ENCODE results near the gene COL21A1.

Gene COL21A1

GRCh38 chr6:56102216-56102615, 145.2 kb downstream of the COL21A1 start:
- DNase-seq = no peak

GRCh38 chr6:56101141-56101553, 146.2 kb downstream of the COL21A1 start:
- peak; percentile 1 for DNase-seq

DNA sequence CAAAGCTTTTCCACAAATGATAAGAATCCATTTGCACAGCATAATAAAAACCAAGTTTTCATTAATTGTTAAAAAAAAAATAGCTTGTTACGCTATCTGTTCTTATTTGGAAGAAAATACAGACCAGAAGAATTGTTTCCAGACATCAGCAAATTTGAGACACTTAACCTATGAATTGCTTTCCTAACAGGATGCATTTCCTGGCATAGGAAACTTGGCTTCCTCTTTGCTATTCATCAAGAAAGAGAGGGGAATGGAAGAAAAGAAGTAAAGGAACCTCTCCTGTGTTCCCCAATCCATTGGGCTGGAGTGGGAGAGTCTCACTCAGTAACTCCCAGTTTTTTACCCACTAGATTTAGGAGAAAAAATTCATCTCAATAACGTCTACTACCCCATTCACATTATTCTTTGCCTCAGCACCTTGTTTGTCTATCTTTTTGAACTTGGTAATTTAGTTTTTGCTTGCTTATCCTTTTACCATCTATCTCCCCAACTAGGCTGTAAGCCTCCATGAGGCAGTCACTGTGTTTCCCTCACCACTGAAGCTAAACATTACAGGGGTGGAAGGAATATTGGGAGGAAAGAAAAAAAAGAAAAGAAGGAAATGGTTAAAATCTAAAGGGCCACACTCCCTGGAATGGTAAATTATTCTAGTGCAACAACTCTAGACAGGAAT, 150.3 kb downstream of the COL21A1 start:
- no peak for DNase-seq

GRCh38 chr6:56096541-56096940, 150.8 kb downstream of the COL21A1 start:
- DNase-seq = no peak

DNA sequence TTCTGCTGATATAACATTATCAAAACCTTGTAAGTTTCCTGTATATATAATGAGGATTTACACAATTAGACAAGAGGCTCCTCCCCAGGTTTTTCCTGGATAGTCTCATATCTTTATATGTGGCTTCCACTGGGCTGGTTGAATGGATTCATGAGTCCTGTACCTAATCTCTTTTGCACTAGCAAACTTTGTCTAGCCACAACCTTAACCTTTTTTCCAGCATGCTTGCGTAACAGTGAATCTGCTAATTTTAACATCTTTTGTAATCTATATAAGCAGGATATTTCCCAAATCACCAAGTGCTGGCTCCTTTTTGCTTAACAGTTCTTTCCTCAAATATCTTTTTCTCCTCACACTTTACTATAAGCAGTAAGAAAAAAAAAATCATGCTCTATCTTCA, 153.6 kb downstream of the COL21A1 start:
- no peak for DNase-seq

- no peak for DNase-seq
Observed at GRCh38 chr6:56091159-56091869, 156.1 kb downstream of the COL21A1 start.

DNA sequence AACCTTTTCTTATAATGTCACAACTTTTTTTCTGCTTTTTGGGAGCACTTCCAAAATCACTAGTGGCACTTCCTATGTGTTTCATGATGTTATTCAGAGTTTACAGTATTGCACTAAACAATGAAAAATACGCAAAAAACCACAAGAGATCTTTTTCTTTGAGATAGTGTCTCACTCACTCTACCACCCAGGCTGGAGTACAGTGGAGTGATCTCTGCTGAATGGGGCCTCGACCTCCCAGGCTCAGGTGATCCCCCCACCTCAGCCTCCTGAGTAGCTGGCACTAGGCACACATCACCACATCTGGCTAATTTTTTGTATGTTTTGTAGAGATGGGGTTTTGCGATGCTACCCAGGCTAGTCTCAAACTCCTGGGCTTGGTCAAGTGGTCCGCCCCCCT, 158.7 kb downstream of the COL21A1 start:
- DNase-seq = no peak

GRCh38 chr6:56087421-56087820, 160.0 kb downstream of the COL21A1 start:
- no peak for DNase-seq

GRCh38 chr6:56079751-56080540, 167.4 kb downstream of the COL21A1 start:
- DNase-seq = no peak

GRCh38 chr6:56076033-56076432, 171.3 kb downstream of the COL21A1 start:
- no peak for DNase-seq

GRCh38 chr6:56073761-56074160, 173.6 kb downstream of the COL21A1 start:
- DNase-seq = no peak

- DNase-seq = no peak
Observed at GRCh38 chr6:56073315-56073714, 174.1 kb downstream of the COL21A1 start.

DNA sequence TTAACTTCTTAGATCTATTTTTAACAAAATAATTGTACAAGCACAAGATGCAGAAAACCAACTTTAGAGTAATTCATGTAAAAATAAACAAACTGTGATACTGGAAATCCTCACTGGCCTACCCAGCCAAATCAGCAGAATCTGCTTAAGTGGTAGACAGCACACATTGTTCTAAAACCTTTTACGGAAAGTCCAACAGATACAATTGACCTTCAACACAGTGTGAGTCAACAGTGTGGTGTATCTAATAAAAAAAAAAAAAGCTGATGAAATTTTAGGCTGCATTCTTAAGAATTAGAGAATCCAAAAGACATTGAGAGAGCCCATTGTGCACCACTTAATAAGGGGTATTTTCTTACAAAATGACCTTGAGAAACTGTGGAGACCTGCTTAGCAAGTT, 174.5 kb downstream of the COL21A1 start:
- DNase-seq = no peak

GRCh38 chr6:56065408-56065807, 182.0 kb downstream of the COL21A1 start:
- DNase-seq = no peak

DNA sequence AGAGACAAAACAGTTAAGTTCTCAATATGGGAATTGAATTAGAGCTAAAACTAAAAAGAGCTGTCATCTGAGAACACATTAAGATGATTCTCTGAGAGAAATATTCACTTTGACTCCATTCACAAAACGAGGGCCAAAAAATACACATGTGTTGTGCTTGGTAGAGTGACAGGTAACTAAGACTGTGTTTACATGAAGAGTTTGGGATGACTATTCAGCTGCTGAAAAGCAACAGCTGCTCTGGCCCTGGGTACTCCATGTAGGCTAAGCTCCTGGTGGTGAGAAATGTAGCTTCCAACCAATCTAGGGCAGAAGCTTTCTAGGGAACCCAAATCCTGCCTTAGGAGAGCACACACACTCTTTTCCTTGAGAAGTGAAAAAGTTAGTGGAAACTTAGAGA, 184.5 kb downstream of the COL21A1 start:
- no peak for DNase-seq

DNA sequence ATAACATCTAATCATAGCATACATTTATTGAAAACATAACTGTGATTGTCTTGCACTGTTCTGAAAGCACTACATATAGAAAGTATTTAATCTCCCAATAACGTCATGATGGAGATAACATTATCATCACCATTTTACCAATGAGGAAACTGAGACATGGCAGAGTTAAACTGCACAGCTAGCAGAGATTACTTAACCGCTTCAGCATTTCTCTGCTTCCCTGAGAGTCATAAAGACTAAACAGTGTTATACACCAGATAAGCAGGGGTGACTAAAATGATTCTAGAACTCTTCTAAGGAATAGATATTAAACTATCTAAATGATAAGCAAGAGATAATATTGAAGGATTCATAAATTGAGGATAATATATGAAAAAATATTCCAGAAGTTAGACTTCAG, 188.7 kb downstream of the COL21A1 start:
- DNase-seq = no peak

DNA sequence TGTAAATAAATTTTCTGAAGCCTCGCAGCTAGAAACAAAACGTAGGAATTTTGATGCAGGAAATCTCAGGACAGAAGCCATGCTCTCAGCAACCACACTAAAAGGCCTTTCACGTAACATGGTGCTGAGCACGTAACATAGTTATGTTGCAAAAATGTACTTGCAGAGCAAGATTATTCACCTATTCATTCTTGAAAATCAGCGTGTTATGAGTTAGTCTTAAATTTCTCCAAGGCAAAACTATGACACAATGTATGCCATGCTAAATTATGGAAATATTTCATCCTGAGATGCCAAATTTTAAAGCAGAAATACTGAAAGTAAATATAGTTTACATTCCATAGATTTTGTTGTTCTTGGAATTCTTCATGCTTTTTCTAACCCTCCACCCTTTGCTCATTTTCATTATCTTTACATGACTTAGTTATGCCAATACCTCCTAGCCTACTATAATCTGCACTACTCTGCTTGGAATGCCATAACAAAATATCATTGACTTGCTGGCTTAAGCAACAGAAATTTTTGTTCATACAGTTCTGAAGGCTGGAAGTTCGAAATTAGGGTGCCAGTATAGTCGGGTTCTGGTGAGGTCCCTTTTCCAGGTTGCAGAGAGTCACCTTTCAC, 192.2 kb downstream of the COL21A1 start:
- no peak for DNase-seq

DNA sequence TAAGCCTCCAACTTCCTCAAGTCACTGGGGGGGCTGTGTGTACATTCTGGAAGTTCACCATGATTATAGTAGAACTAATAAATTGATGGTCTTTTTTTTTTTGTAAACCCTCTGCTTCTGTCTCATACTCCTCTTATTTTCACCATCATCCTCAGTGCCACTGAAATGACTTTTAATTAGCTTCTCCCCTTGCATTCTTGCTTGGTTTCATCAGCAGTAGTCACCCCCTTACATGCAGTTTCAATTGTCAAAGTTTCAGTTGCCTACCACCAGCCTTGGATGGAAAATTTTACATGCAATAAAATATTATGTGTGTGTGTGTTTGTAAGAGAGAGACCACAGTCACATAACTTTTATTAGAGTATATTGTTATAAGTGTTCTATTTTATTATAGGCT, 196.2 kb downstream of the COL21A1 start:
- DNase-seq = no peak

- no peak for DNase-seq
Observed at GRCh38 chr6:56050530-56051201, 196.7 kb downstream of the COL21A1 start.

DNA sequence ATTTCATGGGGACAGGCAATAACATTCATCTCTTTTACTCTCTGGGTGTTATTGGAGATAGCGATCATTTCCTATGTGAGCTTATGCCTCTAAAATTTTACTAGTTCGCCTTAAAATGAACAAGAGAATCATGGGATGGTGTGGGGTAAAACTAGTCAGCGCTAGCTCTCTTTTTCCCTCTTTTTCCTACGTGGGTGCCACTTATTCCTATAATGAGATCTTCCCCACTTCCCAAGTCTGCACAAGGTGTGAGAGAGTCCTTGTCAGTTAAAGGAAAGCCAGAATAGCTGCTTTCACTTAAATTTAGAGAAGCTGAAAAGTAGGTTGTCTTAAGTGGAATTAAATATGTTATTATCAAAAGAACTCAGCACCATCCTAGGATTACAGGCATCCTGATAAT, 198.8 kb downstream of the COL21A1 start:
- DNase-seq = no peak

DNA sequence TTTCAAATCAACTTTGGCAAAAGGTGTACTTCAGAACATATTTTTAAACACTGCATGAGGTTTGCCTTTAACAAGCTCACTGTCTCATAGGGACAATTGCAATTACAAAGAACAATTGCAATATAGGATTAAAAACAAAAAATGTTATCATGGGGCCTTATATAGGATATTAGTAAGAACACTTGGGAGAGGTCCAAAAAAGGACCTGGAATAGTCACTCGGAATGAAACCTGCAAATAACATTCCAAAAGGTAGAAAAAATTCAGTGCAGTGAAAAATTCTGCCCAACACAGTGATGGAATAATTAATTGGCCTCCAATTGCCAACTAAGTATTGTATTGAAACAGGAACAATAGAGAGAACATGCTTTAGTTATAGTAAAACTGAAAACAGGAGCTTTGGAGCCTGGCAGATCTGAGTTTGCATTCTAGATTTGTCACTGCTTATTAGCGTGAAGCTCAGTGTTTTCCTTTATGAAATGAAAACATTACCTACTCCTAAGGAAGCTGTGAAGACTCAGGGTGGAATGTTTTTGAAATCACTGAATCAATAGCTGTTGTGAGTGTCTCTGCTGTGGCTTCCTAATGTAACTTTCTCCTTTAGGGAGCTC, 199.3 kb downstream of the COL21A1 start:
- DNase-seq = no peak

DNA sequence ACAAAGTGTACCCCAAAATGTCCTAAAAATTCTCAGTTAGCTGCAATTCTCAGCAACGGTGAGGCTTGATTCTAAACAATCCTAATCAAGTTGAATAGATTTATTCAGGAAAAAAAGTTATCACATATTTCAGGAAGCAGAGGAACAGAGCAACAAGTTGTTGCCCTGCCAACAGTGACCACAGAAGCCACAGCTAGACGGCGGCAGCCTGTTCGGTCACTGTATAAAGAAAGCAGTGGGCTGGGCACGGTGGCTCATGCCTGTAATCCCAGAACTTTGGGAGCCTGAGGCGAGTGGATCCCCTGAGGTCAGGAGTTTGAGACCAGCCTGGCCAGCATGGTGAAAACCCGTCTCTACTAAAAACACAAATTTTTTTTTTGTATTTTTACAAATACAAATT, 200.8 kb downstream of the COL21A1 start:
- DNase-seq = no peak

Data from NK-92 treated with Interleukin-12 subunit alpha and Interleukin-12 subunit beta, amount 100 ng/mL, for 24 hours (cell line).